Naive B cell (primary cell): Measurements from ENCODE around the gene CTIF. TPM values are rescaled to one million over a fixed set of nuclear protein-coding genes. Genes with fewer than 3 reads are reported as not detected.
A peak's percentile ranks its signal among the peaks of the same experiment; 100 is the strongest.

ENCODE experiments used
- ATAC-seq, 2 donors: fragments of 150-1000 bp; cut with Tn5 transposase; 2 replicates each; pipeline ENCODE4 v1.10.0; 2021; ENCODE audit warnings: low read depth in 2 of 2, mild to moderate bottlenecking in 2 of 2, moderate library complexity in 2 of 2
- DNase-seq: peaks from one replicate; pipeline ENCODE4 v3.0.0; 2022
- H3K27ac Mint-ChIP-seq, 6 donors: one replicate each; pipeline ENCODE4 v1.8.0; 2020 to 2022; ENCODE audit warnings: mild to moderate bottlenecking in 6 of 6, mixed read lengths in 6 of 6, moderate library complexity in 5 of 6, inconsistent platforms in 2 of 6
- H3K27me3 Mint-ChIP-seq, 3 donors: one replicate each; pipeline ENCODE4 v1.8.0; 2021 to 2022; ENCODE audit warnings: mixed read lengths in 3 of 3, mild to moderate bottlenecking in 1 of 3
- H3K36me3 Mint-ChIP-seq, 2 donors: one replicate each; pipeline ENCODE4 v1.8.0; 2020 to 2022; ENCODE audit warnings: mixed read lengths in 2 of 2, inconsistent platforms in 1 of 2, mild to moderate bottlenecking in 1 of 2
- H3K4me1 Mint-ChIP-seq, 3 donors: one replicate each; pipeline ENCODE4 v1.8.0; 2020 to 2022; ENCODE audit warnings: mixed read lengths in 3 of 3, inconsistent platforms in 1 of 3, mild to moderate bottlenecking in 1 of 3, moderate library complexity in 1 of 3
- H3K4me3 Mint-ChIP-seq, 8 donors: one replicate each; pipeline ENCODE4 v1.8.0; 2020 to 2022; ENCODE audit warnings: mild to moderate bottlenecking in 8 of 8, mixed read lengths in 8 of 8, moderate library complexity in 8 of 8, inconsistent platforms in 2 of 8
- H3K9me3 Mint-ChIP-seq, 7 donors: one replicate each; pipeline ENCODE4 v1.8.0; 2020 to 2022; ENCODE audit warnings: mixed read lengths in 7 of 7, mild to moderate bottlenecking in 5 of 7, inconsistent platforms in 2 of 7, moderate library complexity in 1 of 7
- polyA plus RNA-seq, 6 donors: library from polyadenylated mRNA; unstranded; fragments of 300-500 nt; fragmentation: Illumina TruSeq; gene quantifications; one replicate each; pipeline ENCODE4 v1.2.3, GENCODE V29; 2021; ENCODE audit warnings: low read depth in 6 of 6

The CTIF gene
- polyA plus RNA-seq, 6 donors from 2014 or later, result 0.29 to 1.1 (median 0.66) TPM; not detected in 2

DNA sequence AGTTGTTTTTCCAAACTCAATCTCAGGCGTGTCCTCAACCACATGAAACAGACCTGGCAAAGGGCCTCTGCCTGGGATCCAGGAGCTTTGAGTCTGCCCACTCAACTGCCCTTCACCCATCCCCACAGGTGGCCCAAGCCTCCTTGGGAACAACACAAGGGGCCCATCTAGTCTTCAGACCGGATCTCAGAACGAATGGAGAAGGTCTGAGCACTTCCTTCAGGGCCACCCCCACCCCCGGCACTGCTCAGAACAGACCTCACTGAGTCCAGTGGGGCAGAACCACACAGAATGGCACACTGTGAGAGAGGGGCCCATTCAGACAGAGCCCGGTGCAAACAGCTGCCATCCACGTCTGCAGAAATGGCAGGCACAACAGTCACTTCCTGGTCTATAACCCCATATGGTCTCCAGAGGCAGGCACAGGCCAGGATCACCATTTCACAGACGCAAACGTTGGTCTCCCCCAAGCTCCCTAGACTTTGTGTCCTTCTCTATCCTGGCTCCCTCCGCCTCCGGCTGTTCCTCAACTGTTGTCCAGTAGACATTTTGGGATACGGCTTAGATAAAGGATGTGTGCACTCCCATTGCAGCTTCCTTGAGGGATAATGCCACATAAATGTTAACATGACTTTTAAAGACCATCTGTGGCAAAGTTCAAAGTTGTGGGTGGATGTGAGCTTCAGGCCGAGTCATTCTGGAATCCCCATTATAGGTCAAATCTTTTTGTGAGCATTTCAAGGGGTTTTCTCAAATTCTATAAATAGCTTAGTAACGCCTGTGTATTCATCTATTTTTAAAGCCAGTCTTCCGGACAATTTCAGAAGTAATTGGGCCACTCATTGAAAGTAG is 262.3 kb downstream of the CTIF start:
- no peaks in the 10 kb centered on the region for H3K9me3 Mint-ChIP-seq
- DNase-seq, result no peak
- peaks cover 25 to 44% (median 30%) of the 10 kb centered on the region in 3 donors for H3K4me1 Mint-ChIP-seq
- peak; percentile 58 to 75 for ATAC-seq
- H3K27me3 Mint-ChIP-seq, result no peaks in the 10 kb centered on the region
- peak overlapping the region in 3 of 6 donors; percentile 43 to 54 (median 51) for H3K27ac Mint-ChIP-seq
- peak overlapping the region in 4 of 8 donors; percentile 1 to 71 (median 55) for H3K4me3 Mint-ChIP-seq
- no peaks in the 10 kb centered on the region for H3K36me3 Mint-ChIP-seq

DNA sequence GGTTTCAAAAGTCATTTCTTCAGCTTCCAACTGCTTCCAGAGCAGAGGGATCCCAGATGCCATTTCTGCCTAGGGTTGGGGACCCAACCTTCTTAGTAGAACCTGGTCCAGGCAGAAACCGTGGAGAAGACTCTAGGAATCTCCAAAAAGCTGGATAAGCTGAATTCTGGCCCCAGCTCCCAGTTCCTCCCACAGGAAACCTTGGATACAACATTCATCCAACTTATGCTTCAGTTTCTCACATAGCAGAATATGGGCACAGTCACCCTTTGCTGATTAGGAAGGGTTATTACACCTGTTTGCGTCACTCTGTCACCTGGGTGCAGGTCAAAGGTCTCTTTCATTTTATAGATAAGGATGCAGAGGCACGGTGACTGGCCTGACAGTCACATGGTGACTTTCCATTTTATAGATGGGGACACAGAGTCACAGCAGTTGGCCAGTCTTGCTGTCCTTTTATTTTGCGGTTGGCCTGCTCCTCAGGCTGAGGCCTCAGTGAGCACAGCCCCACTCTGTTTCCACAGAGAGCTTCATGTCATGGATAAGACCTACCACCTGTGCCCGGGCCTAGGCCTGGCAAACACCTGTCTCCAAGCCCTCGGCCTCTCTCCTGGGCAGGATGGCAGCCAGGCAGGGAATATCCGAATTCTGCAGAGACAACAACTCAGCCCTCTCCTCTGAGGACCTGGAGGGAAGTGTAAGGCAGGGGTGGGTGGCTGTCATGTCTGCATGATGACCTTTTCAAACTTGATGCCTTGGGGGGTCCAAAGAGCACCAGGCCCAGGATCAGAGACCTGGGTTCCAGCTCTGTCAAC is 263.1 kb downstream of the CTIF start:
- H3K36me3 Mint-ChIP-seq, result no peaks in the 10 kb centered on the region
- H3K4me1 Mint-ChIP-seq, result peaks cover 25 to 45% (median 30%) of the 10 kb centered on the region in 3 donors
- H3K4me3 Mint-ChIP-seq, result peak overlapping the region in 4 of 8 donors; percentile 1 to 81 (median 51)
- no peaks in the 10 kb centered on the region for H3K27me3 Mint-ChIP-seq
- H3K27ac Mint-ChIP-seq, result peak overlapping the region in 4 of 6 donors; percentile 41 to 86 (median 49)
- ATAC-seq (no peak), DNase-seq (no peak)
- no peaks in the 10 kb centered on the region for H3K9me3 Mint-ChIP-seq

DNA sequence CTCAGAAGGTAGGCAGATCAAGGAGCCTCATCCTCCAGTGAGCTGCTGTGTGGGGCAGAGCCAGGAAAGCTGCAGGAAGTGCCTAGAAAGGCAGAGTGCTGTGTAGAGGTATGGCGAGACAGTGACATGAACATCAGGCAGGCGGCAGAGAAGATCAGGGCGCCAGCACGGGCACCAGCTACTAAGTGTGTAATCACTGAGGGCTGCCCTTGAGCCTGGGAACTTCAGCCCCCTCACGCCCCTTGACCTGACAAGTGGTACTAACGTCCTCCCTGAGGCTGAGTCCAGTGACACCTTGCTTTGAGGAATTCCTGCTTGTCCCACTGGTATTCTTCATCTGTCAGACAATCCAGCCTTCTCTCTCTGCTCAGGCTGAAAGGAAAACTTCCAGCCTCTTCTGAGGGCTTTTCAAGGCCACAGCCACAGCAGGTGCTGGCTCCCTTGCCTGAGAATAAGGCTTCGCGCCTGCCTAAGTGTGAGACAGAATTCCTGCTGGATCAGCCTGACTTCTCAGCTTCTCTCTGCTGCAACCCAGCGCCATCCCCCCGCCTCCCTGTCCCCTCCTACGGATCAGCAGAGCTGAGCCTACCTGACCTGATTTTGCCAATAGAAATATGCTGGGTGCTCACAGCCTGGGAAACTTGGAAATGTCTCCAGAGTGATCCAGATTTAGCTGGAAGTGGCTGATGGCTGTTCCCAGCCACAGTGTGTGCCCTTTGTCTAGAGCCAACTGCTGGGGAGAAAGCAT is 263.9 kb downstream of the CTIF start:
- DNase-seq (no peak), ATAC-seq (no peak)
- Mint-ChIP-seq H3K4me1 (peaks cover 21 to 48% (median 26%) of the 10 kb centered on the region in 3 donors), H3K36me3 (no peaks in the 10 kb centered on the region), H3K27me3 (no peaks in the 10 kb centered on the region), H3K27ac (peak overlapping the region in 5 of 6 donors; percentile 15 to 86 (median 73)), H3K9me3 (no peaks in the 10 kb centered on the region), H3K4me3 (peak overlapping the region in 1 of 8 donors; percentile 81)

DNA sequence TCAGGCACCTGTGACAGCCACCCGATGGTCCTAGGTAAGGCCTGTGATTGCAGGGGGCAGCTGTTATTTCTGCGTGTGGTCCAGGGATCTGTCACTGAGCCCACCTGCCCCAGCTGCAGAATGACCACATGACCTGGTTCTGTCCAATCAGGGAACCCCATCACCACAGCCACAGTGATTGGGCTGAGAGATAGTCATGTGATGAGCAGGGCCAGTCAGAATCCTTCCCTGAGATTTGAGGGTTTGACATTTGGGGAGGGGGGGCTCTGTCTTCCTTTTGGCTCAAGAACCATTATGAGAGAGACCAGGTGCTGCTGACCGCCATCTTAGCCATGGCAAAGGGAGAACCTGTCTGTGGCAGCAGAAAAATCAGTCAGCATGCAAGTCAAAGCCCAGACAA is 264.7 kb downstream of the CTIF start:
- no peaks in the 10 kb centered on the region for H3K27me3 Mint-ChIP-seq
- H3K27ac Mint-ChIP-seq, result peak overlapping the region in 1 of 6 donors; percentile 15
- ATAC-seq (no peak), DNase-seq (no peak)
- H3K9me3 Mint-ChIP-seq, result no peaks in the 10 kb centered on the region
- no peak overlapping the region for H3K4me3 Mint-ChIP-seq
- no peaks in the 10 kb centered on the region for H3K36me3 Mint-ChIP-seq
- peaks cover 19 to 42% (median 23%) of the 10 kb centered on the region in 3 donors for H3K4me1 Mint-ChIP-seq

DNA sequence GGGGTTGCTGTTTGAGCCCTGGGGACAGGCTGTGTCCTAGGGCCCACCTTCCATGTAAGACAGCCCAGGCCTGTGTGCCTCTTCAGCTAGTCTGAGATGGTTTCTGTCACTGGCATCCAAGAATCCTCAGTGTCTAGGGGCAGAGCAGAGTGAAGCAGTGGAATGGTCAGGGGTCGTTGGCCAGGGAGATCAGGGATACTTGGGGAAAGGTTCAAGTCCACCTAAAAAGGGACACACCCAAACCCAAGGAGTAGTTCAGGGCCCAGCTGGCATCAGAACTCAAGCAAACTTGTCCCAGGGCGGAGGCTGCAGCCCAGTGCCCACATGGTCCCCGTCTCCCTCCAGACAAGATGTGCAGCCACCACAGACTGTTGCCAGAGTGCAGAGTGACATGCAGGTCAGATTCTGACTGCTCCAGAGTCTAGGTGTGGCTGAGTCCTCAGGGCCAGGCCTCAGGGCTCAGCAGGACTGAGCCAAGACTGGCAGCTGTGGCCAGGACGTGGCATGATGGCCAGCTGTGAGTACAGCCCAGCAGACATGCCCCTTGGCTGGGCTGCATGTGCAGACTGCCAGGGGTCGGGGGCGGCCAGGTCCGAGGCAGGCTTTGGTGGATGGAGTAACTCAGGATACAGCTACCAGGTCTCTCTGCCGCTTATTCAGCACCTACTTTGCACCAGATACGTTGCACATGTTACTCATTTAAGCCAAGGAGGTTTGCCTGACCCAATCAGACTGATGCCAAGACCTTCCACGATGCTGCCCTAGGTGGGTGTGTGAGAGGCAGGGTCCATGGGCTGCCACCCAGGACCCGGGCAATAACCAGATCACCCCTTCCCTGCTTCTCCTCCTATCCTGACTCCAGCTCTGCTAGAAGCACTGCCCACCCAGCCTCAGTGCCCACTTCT is 265.4 kb downstream of the CTIF start:
- Mint-ChIP-seq H3K27ac (peak overlapping the region in 1 of 6 donors; percentile 65), H3K4me3 (no peak overlapping the region), H3K36me3 (no peaks in the 10 kb centered on the region), H3K4me1 (peaks cover 19 to 39% (median 19%) of the 10 kb centered on the region in 3 donors), H3K9me3 (no peaks in the 10 kb centered on the region), H3K27me3 (no peaks in the 10 kb centered on the region)
- ATAC-seq (no peak), DNase-seq (no peak)

DNA sequence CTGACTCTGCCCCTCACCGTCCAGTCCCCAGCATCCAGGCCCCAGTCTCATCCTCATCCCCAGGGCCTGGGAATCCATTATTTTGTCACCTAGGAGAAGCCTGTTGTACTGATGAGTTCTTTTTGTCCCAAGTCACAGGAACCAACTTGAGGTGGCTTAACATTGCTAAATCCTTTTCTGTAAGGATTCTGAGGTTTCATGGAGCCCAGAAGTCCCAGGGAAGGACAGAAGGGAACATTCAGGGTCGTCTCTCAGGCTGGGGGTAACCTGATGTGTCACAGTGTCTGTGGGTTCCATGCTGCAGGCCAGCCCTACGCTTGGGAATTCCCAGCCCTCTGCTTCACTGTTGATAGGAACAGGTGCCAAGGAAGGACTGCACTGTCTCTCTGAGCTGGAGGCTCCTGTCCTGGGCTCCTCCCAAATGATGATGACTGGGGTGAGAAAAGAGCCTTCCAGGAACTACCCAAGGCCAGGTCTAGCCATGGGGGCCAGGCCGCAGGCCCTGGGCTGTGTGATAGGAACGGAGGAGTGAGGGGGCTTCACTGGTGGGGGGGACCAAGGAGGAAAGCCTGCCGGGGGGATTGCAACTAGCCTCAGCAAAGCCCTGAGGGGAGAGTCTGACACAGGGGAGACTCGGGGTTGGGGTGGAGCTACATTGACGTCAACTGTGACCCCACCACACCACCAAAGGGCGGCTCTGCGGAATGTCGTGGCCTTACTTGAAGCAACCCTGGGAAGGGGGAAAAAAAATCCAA is 266.2 kb downstream of the CTIF start:
- Mint-ChIP-seq H3K36me3 (no peaks in the 10 kb centered on the region), H3K9me3 (no peaks in the 10 kb centered on the region), H3K27ac (peak overlapping the region in 3 of 6 donors; percentile 24 to 65 (median 52)), H3K27me3 (no peaks in the 10 kb centered on the region), H3K4me3 (no peak overlapping the region), H3K4me1 (peaks cover 13 to 35% (median 15%) of the 10 kb centered on the region in 3 donors)
- ATAC-seq, result no peak
- DNase-seq, result no peak

DNA sequence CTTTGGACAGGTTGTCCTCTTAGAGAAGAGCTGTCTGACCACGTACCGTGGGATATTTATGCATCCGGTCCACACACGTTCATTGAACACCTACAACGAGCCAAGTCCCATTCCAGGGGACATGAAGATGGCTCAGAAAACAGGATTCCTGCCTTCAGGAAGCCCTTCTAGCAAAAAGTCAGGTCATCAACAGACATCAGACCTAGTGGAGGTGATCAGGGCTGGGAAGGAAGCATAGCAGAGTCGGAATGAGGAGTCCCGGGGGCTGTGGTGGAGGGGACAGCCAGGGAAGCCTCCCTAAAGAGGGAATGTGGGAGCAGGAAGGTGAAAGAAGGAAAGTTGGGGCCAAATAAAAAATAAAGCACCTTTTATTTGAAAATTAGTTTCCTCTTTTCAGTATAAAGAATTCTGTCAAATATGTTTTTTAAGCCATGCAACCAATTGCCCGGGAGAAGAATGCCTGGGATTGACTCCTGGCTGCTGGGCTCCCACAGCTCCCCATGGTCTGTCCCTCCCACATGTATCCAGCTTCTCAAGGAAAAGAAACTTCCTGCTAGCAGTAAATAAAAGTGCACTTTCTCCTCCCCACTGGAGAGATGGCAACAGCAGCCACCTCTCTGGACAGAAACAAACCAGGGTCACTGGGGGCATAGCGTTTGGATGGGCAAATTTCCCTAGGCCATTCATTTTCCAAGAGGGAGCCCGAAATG is 267.1 kb downstream of the CTIF start:
- H3K4me3 Mint-ChIP-seq, result no peak overlapping the region

DNA sequence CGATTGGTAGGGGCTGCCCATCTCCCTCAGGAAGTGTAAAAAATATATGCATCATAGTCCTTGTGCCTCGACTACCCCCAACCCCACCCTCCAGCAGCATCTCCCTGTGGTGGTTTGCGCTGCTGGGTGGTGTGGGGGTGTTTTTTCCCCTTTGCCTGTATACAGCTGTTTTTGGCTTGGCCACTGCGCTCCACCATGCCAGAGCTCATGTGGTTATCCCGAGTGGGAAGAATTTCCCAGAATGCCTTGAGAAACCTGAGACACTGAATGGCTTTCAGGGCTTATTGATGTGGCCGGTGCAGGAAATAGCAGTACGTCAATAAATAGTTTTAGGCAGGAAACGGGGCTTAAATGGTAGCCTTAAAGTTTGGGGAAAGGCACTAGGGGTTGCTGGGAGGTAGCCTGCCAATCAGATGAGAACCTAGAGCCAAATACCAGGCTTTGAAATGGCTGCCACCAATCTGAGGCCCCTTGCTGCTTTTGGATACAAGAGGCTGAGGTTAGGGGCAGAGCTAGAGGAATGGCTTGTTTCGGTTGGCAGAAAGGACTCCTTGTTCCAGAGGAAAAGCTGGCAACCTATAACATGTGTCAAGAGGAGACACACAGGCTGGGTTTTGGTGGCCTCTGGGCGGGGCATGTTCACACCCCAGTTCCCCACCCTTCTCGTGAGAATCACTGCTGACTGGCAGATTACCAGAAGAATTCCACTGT is 267.9 kb downstream of the CTIF start:
- ATAC-seq (no peak), DNase-seq (no peak)
- H3K27me3 Mint-ChIP-seq, result no peaks in the 10 kb centered on the region
- H3K27ac Mint-ChIP-seq, result no peak overlapping the region
- no peaks in the 10 kb centered on the region for H3K36me3 Mint-ChIP-seq
- H3K4me3 Mint-ChIP-seq, result no peak overlapping the region
- no peaks in the 10 kb centered on the region for H3K9me3 Mint-ChIP-seq
- peaks cover 5 to 22% (median 13%) of the 10 kb centered on the region in 3 donors for H3K4me1 Mint-ChIP-seq

More for the DNA sequence above, 267.1 kb downstream of the CTIF start:
- DNase-seq (no peak), ATAC-seq (no peak)
- H3K36me3 Mint-ChIP-seq, result no peaks in the 10 kb centered on the region
- H3K4me1 Mint-ChIP-seq, result peaks cover 10 to 28% (median 13%) of the 10 kb centered on the region in 3 donors
- H3K27me3 Mint-ChIP-seq, result no peaks in the 10 kb centered on the region
- H3K27ac Mint-ChIP-seq, result no peak overlapping the region
- no peaks in the 10 kb centered on the region for H3K9me3 Mint-ChIP-seq

DNA sequence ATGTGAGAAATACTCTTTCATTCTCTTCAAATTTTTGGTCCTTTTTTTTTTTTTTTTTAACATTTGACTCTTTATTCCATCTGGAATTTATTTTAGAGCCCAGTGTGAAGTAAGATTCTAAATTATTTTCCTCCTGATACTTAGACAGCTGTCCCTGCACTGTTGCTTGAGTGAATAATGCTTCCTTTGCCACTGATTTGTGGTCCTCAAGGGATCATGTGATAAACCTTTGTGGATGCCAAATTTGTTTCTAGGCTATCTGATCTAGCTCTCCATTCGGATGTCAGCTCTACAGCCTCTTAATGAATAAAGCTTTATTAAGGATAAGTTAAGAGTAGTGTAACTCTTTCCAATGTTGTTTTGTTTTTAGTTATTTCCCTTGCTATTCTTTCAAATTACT is 269.6 kb downstream of the CTIF start:
- peaks cover 11 to 20% (median 20%) of the 10 kb centered on the region in 3 donors for H3K4me1 Mint-ChIP-seq
- no peak overlapping the region for H3K27ac Mint-ChIP-seq
- no peak for ATAC-seq
- no peaks in the 10 kb centered on the region for H3K9me3 Mint-ChIP-seq
- no peaks in the 10 kb centered on the region for H3K36me3 Mint-ChIP-seq
- DNase-seq, result no peak
- no peak overlapping the region for H3K4me3 Mint-ChIP-seq
- H3K27me3 Mint-ChIP-seq, result no peaks in the 10 kb centered on the region

DNA sequence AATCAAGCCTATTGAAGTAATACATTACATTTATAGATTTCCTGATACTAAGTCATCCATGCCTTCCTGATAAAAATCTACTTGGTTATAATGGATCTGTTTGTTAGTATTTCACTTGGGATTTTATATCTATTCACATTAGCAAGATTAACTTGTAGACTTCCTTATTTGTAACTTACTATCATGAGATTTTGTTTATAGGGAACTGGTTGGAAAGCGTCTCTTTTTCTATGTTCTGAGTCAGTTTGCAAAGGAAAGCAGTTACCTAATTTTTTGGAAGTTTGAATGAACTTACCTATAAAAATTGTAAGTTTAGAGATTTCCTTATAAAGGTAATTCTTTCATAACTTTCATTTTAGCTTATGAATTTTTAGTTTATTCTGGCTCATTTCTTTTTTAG is 270.5 kb downstream of the CTIF start:
- Mint-ChIP-seq H3K27me3 (no peaks in the 10 kb centered on the region), H3K27ac (no peak overlapping the region), H3K9me3 (no peaks in the 10 kb centered on the region), H3K36me3 (no peaks in the 10 kb centered on the region), H3K4me3 (no peak overlapping the region), H3K4me1 (peaks cover 11 to 27% (median 20%) of the 10 kb centered on the region in 3 donors)
- DNase-seq, result no peak
- ATAC-seq, result no peak

DNA sequence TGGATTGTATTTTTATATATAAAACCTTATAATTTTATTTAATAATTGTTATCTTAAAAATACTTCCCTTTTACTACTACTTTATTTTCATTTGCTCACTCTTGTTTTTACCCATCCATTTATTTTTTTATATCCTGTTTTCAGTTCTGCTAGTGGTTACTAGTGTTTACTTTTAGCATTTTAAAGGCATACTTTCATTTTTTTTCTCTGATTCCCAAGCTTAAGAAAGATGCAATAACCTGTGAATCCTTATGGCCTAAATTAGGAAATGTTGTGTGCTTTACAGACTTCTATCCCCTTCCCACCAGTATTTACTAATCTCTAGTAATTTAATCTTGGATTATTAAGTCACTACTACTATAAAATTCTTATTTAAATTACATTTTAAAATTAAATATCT is 272.0 kb downstream of the CTIF start:
- Mint-ChIP-seq H3K27me3 (no peaks in the 10 kb centered on the region), H3K27ac (peak overlapping the region in 1 of 6 donors; percentile 47), H3K36me3 (peaks cover 0 to under 1% of the 10 kb centered on the region in 2 donors), H3K4me3 (no peak overlapping the region), H3K4me1 (peaks cover 11 to 29% (median 16%) of the 10 kb centered on the region in 3 donors), H3K9me3 (no peaks in the 10 kb centered on the region)
- DNase-seq, result no peak
- no peak for ATAC-seq
